GM15510 (cell line): ENCODE results near the gene MAST2.

Source experiments
- POLR2A ChIP-seq: IDR thresholded peaks from 3 replicates; pipeline ENCODE4 v1.6.1; 2011; ENCODE audit warnings: borderline replicate concordance; ENCODE audit not compliant: insufficient read length; ENCODE audit errors: extremely low read depth

MAST2 gene

DNA sequence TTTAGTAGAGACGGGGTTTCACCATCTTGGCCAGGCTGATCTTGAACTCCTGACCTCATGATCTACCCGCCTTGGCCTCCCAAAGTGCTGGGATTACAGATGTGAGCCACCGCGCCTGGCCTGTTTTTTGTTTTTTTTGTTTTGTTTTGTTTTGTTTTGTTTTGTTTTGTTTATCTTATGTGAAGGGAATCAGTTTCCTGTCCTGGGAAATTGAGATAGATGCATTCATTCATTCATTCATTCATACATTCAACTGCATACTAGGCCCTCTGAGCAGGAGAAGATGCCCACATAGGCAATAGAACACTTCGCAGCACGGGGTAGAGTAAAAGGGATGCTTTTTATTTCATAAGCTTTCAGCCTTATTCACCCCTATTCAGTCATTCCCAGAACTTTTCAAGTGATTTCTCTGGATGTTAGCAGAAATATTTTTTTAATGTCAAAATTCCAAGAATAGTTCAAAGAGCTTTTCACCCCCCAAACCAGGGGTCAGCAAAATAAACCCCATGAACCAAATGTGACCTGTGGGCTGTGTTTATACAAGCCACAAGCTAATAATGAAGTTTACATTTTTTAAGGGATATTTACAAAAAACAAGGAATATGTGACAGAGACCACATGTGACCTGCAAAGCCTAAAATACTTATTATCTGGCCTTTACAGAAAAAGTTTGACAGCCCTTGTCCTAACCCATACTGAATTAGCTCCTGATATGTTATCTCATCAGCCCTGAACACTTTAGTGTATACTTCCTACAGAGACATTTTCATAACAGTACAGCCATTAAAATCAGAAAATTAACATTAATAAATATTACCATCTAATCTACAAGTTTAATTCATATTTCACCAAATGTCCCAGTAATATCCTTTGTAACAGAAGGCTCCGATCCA lies 127.1 kb downstream of the MAST2 start:
- no peak for TF ChIP-seq POLR2A

GRCh38 chr1:45934947-45935346 lies 131.5 kb downstream of the MAST2 start:
- TF ChIP-seq POLR2A: no peak

DNA sequence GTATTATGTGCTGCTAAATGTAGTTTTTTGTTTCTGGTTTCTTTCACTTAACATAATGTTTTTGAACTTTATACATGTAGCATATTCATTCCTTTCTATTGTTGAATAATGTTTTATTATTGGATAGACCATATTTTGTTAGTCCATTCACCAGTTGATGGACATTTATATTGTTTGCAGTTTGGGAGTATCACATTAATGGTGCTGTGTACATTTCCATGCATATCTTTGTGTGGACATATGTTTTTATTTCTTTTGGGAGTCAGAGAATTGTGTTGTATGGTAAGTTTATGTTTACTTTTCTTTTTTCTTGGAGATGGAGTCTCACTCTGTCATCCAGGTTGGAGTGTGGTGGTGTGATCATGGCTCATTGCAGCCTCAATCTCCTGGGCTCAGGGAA lies 134.6 kb downstream of the MAST2 start:
- TF ChIP-seq POLR2A: no peak

GRCh38 chr1:45942411-45942810 lies 139.0 kb downstream of the MAST2 start:
- TF ChIP-seq POLR2A: no peak

GRCh38 chr1:45943185-45943584 lies 139.8 kb downstream of the MAST2 start:
- TF ChIP-seq POLR2A: no peak

- TF ChIP-seq POLR2A: no peak
These were observed 142.0 kb downstream of the MAST2 start for GRCh38 chr1:45945426-45945825.

GRCh38 chr1:45952072-45952471 lies 148.7 kb downstream of the MAST2 start:
- no peak for TF ChIP-seq POLR2A

GRCh38 chr1:45953934-45954847 lies 150.8 kb downstream of the MAST2 start:
- no peak for TF ChIP-seq POLR2A

DNA sequence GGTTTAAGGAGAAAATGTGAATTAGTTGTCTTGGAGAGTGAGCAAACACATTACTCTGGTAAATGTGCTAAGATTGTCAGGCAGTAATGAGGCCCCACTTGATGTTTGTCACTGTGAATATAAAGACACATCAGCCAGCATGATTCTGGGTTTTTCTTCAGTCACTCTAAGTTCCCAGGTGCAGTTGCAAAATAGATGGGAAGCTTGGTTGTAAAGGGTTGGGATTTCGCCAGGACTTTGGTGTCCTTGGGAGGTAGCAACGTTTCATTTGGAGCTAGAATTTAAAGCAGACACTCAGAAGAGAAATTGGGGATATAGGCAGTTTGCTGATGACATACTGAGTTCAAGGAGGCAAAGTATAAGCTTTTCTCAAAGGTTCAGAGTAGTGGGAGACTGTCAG lies 154.3 kb downstream of the MAST2 start:
- TF ChIP-seq POLR2A: no peak

DNA sequence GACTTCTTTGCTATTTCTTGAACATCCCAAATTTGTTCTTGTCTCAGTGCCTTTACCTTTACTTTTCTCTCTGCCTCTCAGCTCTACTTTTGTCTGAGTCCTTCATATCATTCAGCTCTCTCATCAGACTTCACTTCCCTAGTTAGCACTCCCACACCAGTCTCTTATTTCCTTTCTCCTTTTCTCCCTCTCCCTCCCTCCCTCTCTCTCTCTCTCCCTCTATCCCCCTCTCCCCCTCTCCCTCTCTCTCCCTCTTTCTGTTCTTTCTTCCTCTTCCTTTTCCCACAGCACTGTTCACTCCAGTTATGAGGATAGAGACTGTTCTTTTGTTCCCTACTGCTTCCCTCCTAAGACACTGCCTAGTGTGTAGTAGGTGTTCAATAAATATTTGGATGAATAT lies 154.9 kb downstream of the MAST2 start:
- no peak for TF ChIP-seq POLR2A

DNA sequence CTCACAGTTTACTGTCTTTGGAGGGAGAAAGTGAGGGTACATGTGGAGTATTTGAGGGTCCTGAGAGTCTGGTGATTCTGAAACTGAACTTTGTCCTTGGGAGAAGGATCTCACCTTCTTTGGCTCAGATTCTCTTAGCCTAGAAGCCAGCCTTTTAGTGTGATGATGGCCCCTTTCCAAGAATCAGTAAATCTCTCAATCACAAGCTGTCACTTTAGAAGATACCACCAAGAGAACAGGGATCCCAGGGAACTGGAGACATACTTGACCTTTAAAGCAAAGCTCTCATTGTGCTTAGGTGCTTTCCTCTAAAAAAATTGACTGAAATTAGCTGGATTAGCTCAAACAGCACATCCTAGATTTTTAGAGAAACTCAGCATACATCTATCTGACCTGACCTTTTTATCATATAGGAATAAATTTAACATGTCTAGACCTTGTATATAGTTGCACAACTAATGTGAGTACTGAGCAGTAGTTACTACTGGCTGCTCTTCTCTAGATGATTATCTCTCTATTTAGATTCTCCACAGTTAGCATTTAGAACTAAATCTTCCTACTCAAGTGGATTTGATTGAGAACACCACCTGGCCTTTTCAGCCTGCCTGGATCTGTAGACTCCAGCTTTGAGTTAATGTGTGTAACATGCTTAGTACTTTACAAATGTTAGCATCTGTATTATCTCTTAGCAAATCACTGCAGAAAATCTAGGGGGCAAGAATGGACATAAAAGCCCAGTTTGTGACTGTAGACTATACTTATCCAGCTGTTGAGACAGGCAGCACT lies 157.7 kb downstream of the MAST2 start:
- no peak for TF ChIP-seq POLR2A

DNA sequence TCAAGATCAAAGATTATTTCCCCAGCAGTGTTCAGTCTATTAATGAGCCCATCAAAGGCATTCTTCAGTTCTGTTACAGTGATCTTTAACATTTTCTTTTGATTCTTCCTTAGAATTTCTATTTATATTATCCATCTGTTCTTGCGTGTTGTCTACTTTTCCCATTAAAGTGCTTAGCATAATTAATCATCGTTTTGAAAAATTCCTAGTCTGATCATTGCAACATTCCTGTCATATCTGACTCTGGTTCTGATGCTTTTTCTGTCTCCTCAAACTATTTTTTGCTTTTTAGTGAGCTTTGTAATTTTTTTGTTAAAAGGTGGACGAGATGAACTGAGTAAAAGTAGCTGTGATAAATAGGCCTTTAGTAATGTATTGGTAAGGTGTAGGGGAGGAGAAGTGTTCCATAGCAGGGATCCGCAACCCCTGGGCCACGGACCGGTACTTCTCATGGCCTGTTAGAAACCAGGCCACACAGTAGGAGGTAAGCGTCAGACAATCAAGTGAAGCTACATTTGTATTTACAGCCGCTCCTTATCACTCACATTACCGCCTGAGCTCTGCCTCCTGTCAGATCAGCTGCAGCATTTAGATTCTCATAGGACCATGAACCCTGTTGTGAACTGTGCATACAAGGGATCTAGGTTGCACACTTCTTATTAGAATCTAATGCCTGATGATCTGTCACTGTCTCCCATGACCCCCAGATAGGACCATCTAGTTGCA lies 165.7 kb downstream of the MAST2 start:
- TF ChIP-seq POLR2A: no peak

GRCh38 chr1:45969866-45970265 lies 166.5 kb downstream of the MAST2 start:
- TF ChIP-seq POLR2A: no peak

GRCh38 chr1:45971335-45971734 lies 167.9 kb downstream of the MAST2 start:
- TF ChIP-seq POLR2A: no peak
